GM18502 (cell line): ENCODE results near the gene PTH1R.

Experiments
- ATAC-seq: cut with Tn5 transposase; IDR thresholded peaks from one replicate; pipeline ENCODE4 v1.9.1; 2021; ENCODE audit warnings: mild to moderate bottlenecking; ENCODE audit not compliant: unreplicated experiment, poor library complexity

The PTH1R gene

GRCh38 chr3:46862369-46863025 is 15.0 kb upstream of the PTH1R start:
- no peak for ATAC-seq

- ATAC-seq = no peak
Measured at GRCh38 chr3:46863261-46863782, 14.2 kb upstream of the PTH1R start, which contains the start of gene MYL3. TSS of gene MYL3 (minus strand) at chr3:46863444. CDS start at chr3:46863390, 54 bp downstream.

- ATAC-seq = no peak
Measured at GRCh38 chr3:46864061-46864881, 13.2 kb upstream of the PTH1R start.

GRCh38 chr3:46865031-46865507 is 12.5 kb upstream of the PTH1R start:
- ATAC-seq = no peak

- ATAC-seq = no peak
Measured at GRCh38 chr3:46865546-46865945, 12.0 kb upstream of the PTH1R start.

GRCh38 chr3:46866032-46866595 is 11.4 kb upstream of the PTH1R start:
- ATAC-seq = no peak

GRCh38 chr3:46866720-46867549 is 10.6 kb upstream of the PTH1R start:
- no peak for ATAC-seq

GRCh38 chr3:46867550-46867898 is 10.0 kb upstream of the PTH1R start:
- ATAC-seq = no peak

GRCh38 chr3:46868287-46868686 is 9.2 kb upstream of the PTH1R start:
- no peak for ATAC-seq

- ATAC-seq = no peak
Measured at GRCh38 chr3:46868948-46869347, 8.6 kb upstream of the PTH1R start.

GRCh38 chr3:46869440-46869839 is 8.1 kb upstream of the PTH1R start:
- ATAC-seq = no peak

- ATAC-seq = no peak
Measured at GRCh38 chr3:46870651-46871050, 6.9 kb upstream of the PTH1R start.

- no peak for ATAC-seq
Measured at GRCh38 chr3:46871222-46871621, 6.3 kb upstream of the PTH1R start.

GRCh38 chr3:46873521-46873920 is 4.0 kb upstream of the PTH1R start:
- no peak for ATAC-seq

- no peak for ATAC-seq
Measured at GRCh38 chr3:46874430-46874829, 3.1 kb upstream of the PTH1R start.

GRCh38 chr3:46875560-46875959 is 2.0 kb upstream of the PTH1R start:
- ATAC-seq = no peak

GRCh38 chr3:46876313-46877300 is 914 bp upstream of the PTH1R start:
- ATAC-seq = no peak

- no peak for ATAC-seq
Measured at GRCh38 chr3:46878781-46879436, 1.4 kb downstream of the PTH1R start.
